ENCODE data around the gene CD274. TPM values are rescaled to one million over a fixed set of nuclear protein-coding genes. Genes with fewer than 3 reads are reported as not detected.
"Not testable (repeated sequence)": the region's sequence is repeated elsewhere in the genome, so short reads cannot be mapped to it uniquely, and the experiment has no call there.

The CD274 gene
- polyA plus RNA-seq (2013, experiment 1 of 2; ENCODE audit: insufficient read length) = 4.4 TPM
- 4.0 TPM for polyA plus RNA-seq (2013, experiment 2 of 2; ENCODE audit: insufficient read length)

- peak; percentile 80 for DNase-seq
These were observed at the start of gene CD274 for GRCh38 chr9:5450359-5451091. Gene CD274, plus strand, starts transcription at chr9:5450542. Its CDS starts 5,572 bp downstream, at chr9:5456114.

GRCh38 chr9:5402217-5402616, 48.1 kb upstream of the CD274 start:
- DNase-seq = no peak

GRCh38 chr9:5408596-5408995, 41.7 kb upstream of the CD274 start:
- no peak for DNase-seq

GRCh38 chr9:5416953-5417352, 33.4 kb upstream of the CD274 start:
- no peak for DNase-seq

GRCh38 chr9:5418481-5418880, 31.9 kb upstream of the CD274 start:
- DNase-seq = no peak

GRCh38 chr9:5419987-5420386, 30.4 kb upstream of the CD274 start:
- no peak for DNase-seq

GRCh38 chr9:5421163-5421562, 29.2 kb upstream of the CD274 start:
- no peak for DNase-seq

- no peak for DNase-seq
These were observed 28.1 kb upstream of the CD274 start for GRCh38 chr9:5422276-5422675.

- DNase-seq = peak; percentile 37
These were observed 25.2 kb upstream of the CD274 start for GRCh38 chr9:5425006-5425628.

GRCh38 chr9:5427005-5427404, 23.3 kb upstream of the CD274 start:
- DNase-seq = no peak

GRCh38 chr9:5428172-5428571, 22.2 kb upstream of the CD274 start:
- DNase-seq = no peak

- DNase-seq = no peak
These were observed 21.4 kb upstream of the CD274 start for GRCh38 chr9:5428794-5429528.

- DNase-seq = no peak
These were observed 20.3 kb upstream of the CD274 start for GRCh38 chr9:5429873-5430564.

- no peak for DNase-seq
These were observed 19.4 kb upstream of the CD274 start for GRCh38 chr9:5430912-5431311.

GRCh38 chr9:5432890-5433289, 17.5 kb upstream of the CD274 start:
- not testable (repeated sequence) for DNase-seq

GRCh38 chr9:5433328-5433727, 17.0 kb upstream of the CD274 start:
- DNase-seq = not testable (repeated sequence)

- not testable (repeated sequence) for DNase-seq
These were observed 16.2 kb upstream of the CD274 start for GRCh38 chr9:5433841-5434810.

- DNase-seq = no peak
These were observed 14.4 kb upstream of the CD274 start for GRCh38 chr9:5435912-5436311.

GRCh38 chr9:5436441-5436840, 13.9 kb upstream of the CD274 start:
- no peak for DNase-seq

GRCh38 chr9:5437254-5438216, 12.8 kb upstream of the CD274 start, which contains the start of gene PLGRKT:
Gene PLGRKT, minus strand, starts transcription at chr9:5437925. Its CDS starts 5,948 bp downstream, at chr9:5431977.
- DNase-seq = peak; percentile 95

Measured in fibroblast of skin of scalp (primary cell).